HepG2 (cell line): ENCODE results near the gene TTC31. TPM values are rescaled to one million over a fixed set of nuclear protein-coding genes. Genes with fewer than 3 reads are reported as not detected.
A peak's percentile ranks its signal among the peaks of the same experiment; 100 is the strongest.

Experiments
- CENPX ChIP-seq: sonication (generic); formaldehyde crosslinking; IDR thresholded peaks from 2 replicates; pipeline ENCODE4 v1.9.0; 2021; ENCODE audit warnings: mild to moderate bottlenecking, missing genetic modification reagents, moderate library complexity
- FOXJ3 ChIP-seq: sonication (generic); formaldehyde crosslinking; IDR thresholded peaks from 2 replicates; pipeline ENCODE4 v1.4.0; 2020; ENCODE audit warnings: missing genetic modification reagents, mild to moderate bottlenecking, borderline replicate concordance
- JUND ChIP-seq: sonication (generic); formaldehyde crosslinking; IDR thresholded peaks from 2 replicates; pipeline ENCODE4 v1.8.0; 2022; ENCODE audit warnings: mild to moderate bottlenecking, missing genetic modification reagents
- NR1H2 ChIP-seq: sonication (generic); formaldehyde crosslinking; IDR thresholded peaks from 2 replicates; pipeline ENCODE4 v1.8.1; 2022; ENCODE audit warnings: low read depth, missing genetic modification reagents, borderline replicate concordance
- RORA ChIP-seq: sonication (generic); formaldehyde crosslinking; IDR thresholded peaks from 2 replicates; pipeline ENCODE4 v1.5.0; 2020; ENCODE audit warnings: mild to moderate bottlenecking, missing genetic modification reagents, moderate library complexity
- SP2 ChIP-seq: sonication (generic); formaldehyde crosslinking; IDR thresholded peaks from 2 replicates; pipeline ENCODE4 v1.5.1; 2020; ENCODE audit warnings: mild to moderate bottlenecking, missing genetic modification reagents
- ZBTB3 ChIP-seq: sonication (generic); formaldehyde crosslinking; IDR thresholded peaks from 2 replicates; pipeline ENCODE4 v1.4.0; 2020; ENCODE audit warnings: low read depth, mild to moderate bottlenecking, moderate library complexity, missing genetic modification reagents, borderline replicate concordance
- ZBTB34 ChIP-seq: sonication (generic); formaldehyde crosslinking; IDR thresholded peaks from 2 replicates; pipeline ENCODE4 v1.8.0; 2022; ENCODE audit warnings: mild to moderate bottlenecking, missing genetic modification reagents
- ZBTB4 ChIP-seq: sonication (generic); formaldehyde crosslinking; IDR thresholded peaks from 2 replicates; pipeline ENCODE4 v1.4.0; 2020; ENCODE audit warnings: missing genetic modification reagents, mild to moderate bottlenecking, borderline replicate concordance
- ZBTB49 ChIP-seq: sonication (generic); formaldehyde crosslinking; IDR thresholded peaks from 2 replicates; pipeline ENCODE4 v1.4.0; 2020; ENCODE audit warnings: missing genetic modification reagents, borderline replicate concordance
- ZGPAT ChIP-seq: IDR thresholded peaks from 2 replicates; pipeline ENCODE4 v1.6.1; 2016; ENCODE audit warnings: mild to moderate bottlenecking
- ZNF143 ChIP-seq: sonication (generic); formaldehyde crosslinking; IDR thresholded peaks from 2 replicates; pipeline ENCODE4 v1.4.0; 2020; ENCODE audit warnings: missing genetic modification reagents
- ZNF264 ChIP-seq: sonication (generic); formaldehyde crosslinking; IDR thresholded peaks from 2 replicates; pipeline ENCODE4 v1.4.0; 2020; ENCODE audit warnings: missing genetic modification reagents
- ZNF354B ChIP-seq: sonication (generic); formaldehyde crosslinking; IDR thresholded peaks from 2 replicates; pipeline ENCODE4 v1.8.0; 2022; ENCODE audit warnings: mild to moderate bottlenecking, missing genetic modification reagents
- ZNF512B ChIP-seq: sonication (generic); formaldehyde crosslinking; IDR thresholded peaks from 2 replicates; pipeline ENCODE4 v1.5.1; 2020; ENCODE audit warnings: missing genetic modification reagents, mild to moderate bottlenecking, borderline replicate concordance
- ZNF782 ChIP-seq: sonication (generic); formaldehyde crosslinking; IDR thresholded peaks from 2 replicates; pipeline ENCODE4 v1.4.0; 2020; ENCODE audit warnings: missing genetic modification reagents, mild to moderate bottlenecking, borderline replicate concordance
- polyA plus RNA-seq, 8 experiments: library from polyadenylated mRNA; depleted of rRNA in 3 of 8; stranded (reverse) in 7 of 8; unstranded in 1 of 8; fragments of >200 nt; fragmentation: Illumina TruSeq in 4 of 8; extraction: Trizol in 4 of 8; gene quantifications; 2 replicates each; pipeline versions ENCODE4 v1.2.1 to v1.2.3, GENCODE V29; 2011 to 2016; ENCODE audit warnings: low read depth in 4 of 8, missing spikeins in 1 of 8, mixed read lengths in 1 of 8; ENCODE audit not compliant: insufficient read depth in 1 of 8
- total RNA-seq, 5 experiments: library from RNA; depleted of rRNA; stranded (reverse); fragments of >200 nt; fragmentation: Illumina TruSeq; extraction: Trizol; gene quantifications; 2 replicates each; pipeline ENCODE4 v1.2.3, GENCODE V29; 2016; ENCODE audit warnings: low read depth in 1 of 5

The TTC31 gene
- total and polyA plus RNA-seq, 2 of the 13 experiments (the other 11 are each of a cell fraction or from before 2014, with no cell fraction given): 28.3 to 39.5 TPM

GRCh38 chr2:74488643-74489481 lies 6.0 kb downstream of the TTC31 start (continued):
- TF ChIP-seq CENPX (CRISPR knock-in tag) (no peak), RORA (no peak), SP2 (CRISPR knock-in tag) (no peak), ZNF354B (CRISPR knock-in tag) (0 out of 2 replicates have a peak, but pooled peaks have one; percentile 33), NR1H2 (CRISPR knock-in tag) (no peak), ZNF512B (CRISPR knock-in tag) (0 out of 2 replicates have a peak, but pooled peaks have one; percentile 55), JUND (CRISPR knock-in tag) (no peak), ZNF782 (CRISPR knock-in tag) (peak; percentile 60; the same call in 1 of the 2 replicates), ZBTB34 (peak; percentile 91; the same call in 1 of the 2 replicates), ZBTB4 (CRISPR knock-in tag) (no peak), ZBTB49 (CRISPR knock-in tag) (no peak), ZNF264 (CRISPR knock-in tag) (0 out of 2 replicates have a peak, but pooled peaks have one; percentile 34), ZGPAT (CRISPR knock-in tag) (peak; percentile 87), ZBTB3 (no peak), ZNF143 (CRISPR knock-in tag) (no peak), FOXJ3 (CRISPR knock-in tag) (peak; percentile 54; the same call in 1 of the 2 replicates)
